GM12878 (cell line): ENCODE measurements around the gene FGD3. TPM values are rescaled to one million over a fixed set of nuclear protein-coding genes. Genes with fewer than 3 reads are reported as not detected.

Source experiments
- ATAC-seq: fragments of 200-7000 bp; cut with Tn5 transposase; 3 replicates; pipeline ENCODE4 v1.9.1; 2020; ENCODE audit warnings: mild to moderate bottlenecking, moderate library complexity
- BruUV-seq: library from RNA; stranded (reverse); fragments of 400-500 nt; replicated peaks from 2 replicates; lab custom pipeline; 2021; lab: Mats Ljungman, UMichigan
- CTCF ChIA-PET: fragments of 300-600 bp; sonication (Branson Sonifier 250); formaldehyde crosslinking; extraction: SDS; loops from one replicate; lab custom pipeline; 2021; ENCODE audit warnings: inconsistent platforms; lab: Yijun Ruan, JAX
- POLR2A ChIA-PET: fragments of 350-600 bp; formaldehyde crosslinking; extraction: SDS; loops from one replicate; lab custom pipeline; 2021; ENCODE audit warnings: inconsistent platforms; lab: Charles Lee
- RAD21 ChIA-PET: fragments of 300-600 bp; sonication (Branson Sonifier 250); formaldehyde crosslinking; loops from one replicate; lab custom pipeline; 2023; ENCODE audit warnings: antibody characterized with exemption; ENCODE audit not compliant: unreplicated experiment; lab: Charles Lee
- SMC1A ChIA-PET: fragments of 300-600 bp; sonication (Branson Sonifier 250); formaldehyde crosslinking; loops from one replicate; lab custom pipeline; 2023; ENCODE audit not compliant: unreplicated experiment, uncharacterized antibody; lab: Charles Lee
- DNase-seq: peaks from one replicate; pipeline ENCODE4 v3.0.0-alpha.2; 2011; ENCODE audit warnings: low read depth, low spot score
- FAIRE-seq: peaks from 3 replicates; lab custom pipeline; 2011; peaks lifted over from hg19 to GRCh38; lab: Jason Lieb, UNC
- H2AFZ ChIP-seq: 2 replicates; pipeline ENCODE4 v1.6.0; 2011; ENCODE audit warnings: low read depth, low read length, control low read depth; ENCODE audit not compliant: control insufficient read depth
- H3K27ac ChIP-seq: 2 replicates; pipeline ENCODE4 v1.5.1; 2011; ENCODE audit warnings: control low read depth; ENCODE audit not compliant: control insufficient read depth, insufficient read depth
- H3K27me3 ChIP-seq, 2 experiments: replicated peaks in 1 of 2; 2 replicates each; pipeline versions ENCODE4 v1.6.0 to v1.6.1; 2011; ENCODE audit warnings: low read length in 1 of 2; ENCODE audit not compliant: control insufficient read depth in 2 of 2, insufficient read depth in 2 of 2
- H3K36me3 ChIP-seq, 2 experiments: 2 replicates each; pipeline ENCODE4 v1.5.1; 2011; ENCODE audit warnings: low read length in 1 of 2; ENCODE audit not compliant: control insufficient read depth in 2 of 2, insufficient read depth in 2 of 2
- H3K4me1 ChIP-seq: 2 replicates; pipeline ENCODE4 v1.6.1; 2011; ENCODE audit warnings: mild to moderate bottlenecking, low read length, moderate library complexity, mixed read lengths; ENCODE audit not compliant: control insufficient read depth, insufficient read depth
- H3K4me2 ChIP-seq: 2 replicates; pipeline ENCODE4 v1.6.0; 2011; ENCODE audit warnings: control low read depth; ENCODE audit not compliant: control insufficient read depth, insufficient read depth
- H3K4me3 ChIP-seq: fragments of 200-600 bp; sonication (generic); 2 replicates; pipeline ENCODE4 v1.5.1; 2016
- H3K79me2 ChIP-seq: 2 replicates; pipeline ENCODE4 v1.6.0; 2011; ENCODE audit warnings: low read length; ENCODE audit not compliant: control insufficient read depth, insufficient read depth
- H3K9ac ChIP-seq: 2 replicates; pipeline ENCODE4 v1.8.0; 2011; ENCODE audit warnings: low read length, control low read depth, mixed read lengths; ENCODE audit not compliant: control insufficient read depth, insufficient read depth
- H3K9me3 ChIP-seq: replicated peaks from 3 replicates; pipeline ENCODE4 v1.5.1; 2011; ENCODE audit warnings: mild to moderate bottlenecking, low read length; ENCODE audit not compliant: control insufficient read depth, insufficient read depth
- H4K20me1 ChIP-seq: 2 replicates; pipeline ENCODE4 v1.6.0; 2011; ENCODE audit not compliant: control insufficient read depth, insufficient read depth
- GABPA ChIP-seq: IDR thresholded peaks from 2 replicates; pipeline ENCODE4 v1.6.1; 2014; ENCODE audit warnings: antibody characterized with exemption, low read depth, mild to moderate bottlenecking, inconsistent platforms
- NR2F1 ChIP-seq: fragments of 450-650 bp; conservative IDR thresholded peaks from 2 replicates; pipeline ENCODE4 v1.6.1; 2017; ENCODE audit warnings: mild to moderate bottlenecking
- RBBP5 ChIP-seq: fragments of 200-600 bp; sonication (generic); conservative IDR thresholded peaks from 2 replicates; pipeline ENCODE4 v1.6.1; 2016
- WGBS: methylation state at CpG from one replicate; pipeline ENCODE4 v1.1.6; 2016; ENCODE audit warnings: low lambda C conversion rate; ENCODE audit not compliant: insufficient replicate concordance, insufficient coverage; ENCODE audit errors: missing lambda C conversion rate; 5-methylcytosine and 5-hydroxymethylcytosine counted together
- in situ Hi-C: fragments of 300-500 bp; cut with MboI; formaldehyde crosslinking; loops from 9 replicates; pipeline ENCODE4 v1.14.3; 2018; ENCODE audit warnings: mixed read lengths
- intact Hi-C: fragments of 100-400 bp; cut with micrococcal nuclease; formaldehyde crosslinking; loops from one replicate; pipeline ENCODE4 v1.14.2; 2022; ENCODE audit not compliant: unreplicated experiment
- polyA plus RNA-seq, 11 experiments: library from polyadenylated mRNA; depleted of rRNA in 4 of 11; unstranded in 6 of 11; stranded (reverse) in 5 of 11; fragments of >200 nt; fragmentation: Nextera tagmentation in 4 of 11; fragmentation: Illumina TruSeq in 1 of 11; extraction: Ambion mirVana in 4 of 11; extraction: Trizol in 1 of 11; gene quantifications; 1 replicate in 1 of 11; 2 replicates in 10 of 11; pipeline versions ENCODE4 v1.2.1 to v1.2.3, GENCODE V29; 2011 to 2016; ENCODE audit warnings: inconsistent platforms in 2 of 11, missing spikeins in 2 of 11, low read depth in 1 of 11
- total RNA-seq, 4 experiments: library from RNA; depleted of rRNA in 3 of 4; stranded (reverse); fragments of >200 nt in 3 of 4; fragmentation: Illumina TruSeq in 1 of 4; extraction: Trizol in 1 of 4; gene quantifications; 2 replicates each; pipeline versions ENCODE4 v1.2.1 to v1.2.3, GENCODE V29; 2013 to 2021
- TF ChIP-seq, protein P1 (sequence below): fragments of 450-650 bp; IDR thresholded peaks from 2 replicates; pipeline ENCODE4 v1.6.1; 2017; ENCODE audit warnings: mild to moderate bottlenecking

Gene FGD3
- total and polyA plus RNA-seq, 10 of the 15 experiments (the other 5 are each of a cell fraction or from before 2014, with no cell fraction given), result 0.26 to 18.1 (median 12.4) TPM

DNA sequence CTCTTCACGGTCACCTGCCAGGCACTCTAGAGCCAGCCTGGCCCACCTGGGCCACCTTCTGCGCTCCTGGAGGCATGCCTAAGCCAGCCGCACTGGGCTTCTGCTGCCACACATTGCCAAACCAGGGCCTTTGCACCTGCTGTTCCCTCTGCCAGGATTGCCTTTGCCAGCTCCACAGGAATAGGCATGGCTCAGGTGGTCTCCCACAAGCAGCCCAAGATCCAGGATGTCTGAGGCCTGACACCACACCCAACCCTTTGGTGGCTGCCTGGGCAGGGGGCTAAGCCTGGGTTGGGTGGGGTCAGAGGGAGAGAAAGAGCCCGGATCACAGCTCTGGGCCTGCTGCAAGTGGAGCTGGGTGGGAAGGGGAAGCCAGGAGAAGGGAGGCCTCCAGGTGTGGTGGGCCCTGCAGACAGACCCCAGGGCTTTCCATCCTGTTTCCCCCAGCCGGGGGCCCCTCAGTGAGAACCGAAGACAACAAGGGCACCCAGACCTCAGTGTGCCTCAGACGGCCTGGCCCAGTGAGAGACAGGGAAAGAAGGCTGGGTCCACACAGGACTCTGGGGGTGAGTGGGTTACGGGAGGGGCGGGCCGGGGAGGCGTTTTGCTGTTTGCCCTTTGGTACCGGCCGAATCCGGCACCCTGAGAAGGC is 110.5 kb downstream of the FGD3 start:
- Histone ChIP-seq H3K79me2 (peaks cover 33% of the 10 kb centered on the region), H3K27me3 (no peaks in the 10 kb centered on the region), H3K9ac (no peak overlapping the region), H3K27ac (peak overlapping the region; percentile 49; the same call in 1 of the 2 replicates), H3K4me1 (peaks cover 42% of the 10 kb centered on the region), H4K20me1 (no peaks in the 10 kb centered on the region), H3K36me3 (no peaks in the 10 kb centered on the region), H2AFZ (peak overlapping the region; percentile 54), H3K4me3 (no peak overlapping the region), H3K9me3 (no peaks in the 10 kb centered on the region), H3K4me2 (peak overlapping the region; percentile 93)
- FAIRE-seq (no peak), ATAC-seq (peak; percentile 27), DNase-seq (no peak)
- no peak for TF ChIP-seq RBBP5
- TF ChIP-seq, protein P1, sequence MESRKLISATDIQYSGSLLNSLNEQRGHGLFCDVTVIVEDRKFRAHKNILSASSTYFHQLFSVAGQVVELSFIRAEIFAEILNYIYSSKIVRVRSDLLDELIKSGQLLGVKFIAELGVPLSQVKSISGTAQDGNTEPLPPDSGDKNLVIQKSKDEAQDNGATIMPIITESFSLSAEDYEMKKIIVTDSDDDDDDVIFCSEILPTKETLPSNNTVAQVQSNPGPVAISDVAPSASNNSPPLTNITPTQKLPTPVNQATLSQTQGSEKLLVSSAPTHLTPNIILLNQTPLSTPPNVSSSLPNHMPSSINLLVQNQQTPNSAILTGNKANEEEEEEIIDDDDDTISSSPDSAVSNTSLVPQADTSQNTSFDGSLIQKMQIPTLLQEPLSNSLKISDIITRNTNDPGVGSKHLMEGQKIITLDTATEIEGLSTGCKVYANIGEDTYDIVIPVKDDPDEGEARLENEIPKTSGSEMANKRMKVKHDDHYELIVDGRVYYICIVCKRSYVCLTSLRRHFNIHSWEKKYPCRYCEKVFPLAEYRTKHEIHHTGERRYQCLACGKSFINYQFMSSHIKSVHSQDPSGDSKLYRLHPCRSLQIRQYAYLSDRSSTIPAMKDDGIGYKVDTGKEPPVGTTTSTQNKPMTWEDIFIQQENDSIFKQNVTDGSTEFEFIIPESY, result no peak
- TF ChIP-seq GABPA, result no peak
- TF ChIP-seq NR2F1, result no peak
- BruUV-seq, result no TSS peak
- intact Hi-C loops (loop anchor here (5.0 kb wide), 1 partner anchor 56 kb away; no protein-coding TSS in a partner anchor), in situ Hi-C loops (no loop called here)
- ChIA-PET RAD21 (no interaction called here), POLR2A (interaction anchor here (0.7 to 1.4 kb wide), 4 partner anchors 9 to 92 kb away, joined by 3 to 5 read pairs (median 4); no protein-coding TSS in a partner anchor), CTCF (interaction anchor here (0.6 to 1.1 kb wide), 2 partner anchors 43 to 78 kb away, joined by 3 read pairs; no protein-coding TSS in a partner anchor), SMC1A (interaction anchor here (0.9 to 1.0 kb wide), 2 partner anchors 28 to 30 kb away, joined by 3 read pairs; no protein-coding TSS in a partner anchor)
- WGBS, result 34% methylated on average over 10 of the region's 14 CpGs
